Muscle layer of colon (tissue), 2 donors: ENCODE data around the gene POLDIP3.
A peak's percentile ranks its signal among the peaks of the same experiment; 100 is the strongest.

Experiments used
- H3K27ac ChIP-seq: one replicate; pipeline ENCODE4 v1.7.0; 2013; ENCODE audit warnings: low read depth, mild to moderate bottlenecking, low read length, moderate library complexity
- H3K27me3 ChIP-seq, 2 donors: one replicate each; pipeline ENCODE4 v1.7.0; 2013; ENCODE audit warnings: low read length in 2 of 2, mild to moderate bottlenecking in 2 of 2; ENCODE audit not compliant: insufficient read depth in 2 of 2, control insufficient read depth in 1 of 2
- H3K36me3 ChIP-seq: one replicate; pipeline ENCODE4 v1.7.0; 2013; ENCODE audit warnings: mild to moderate bottlenecking, low read length; ENCODE audit not compliant: insufficient read depth
- H3K4me1 ChIP-seq: one replicate; pipeline ENCODE4 v1.7.0; 2013; ENCODE audit warnings: mild to moderate bottlenecking, low read length; ENCODE audit not compliant: insufficient read depth
- H3K4me3 ChIP-seq, 2 donors: one replicate each; pipeline ENCODE4 v1.7.0; 2013; ENCODE audit warnings: low read length in 2 of 2, low read depth in 1 of 2, mild to moderate bottlenecking in 1 of 2, moderate library complexity in 1 of 2
- H3K9ac ChIP-seq: one replicate; pipeline ENCODE4 v1.7.0; 2013; ENCODE audit warnings: low read length
- H3K9me3 ChIP-seq: one replicate; pipeline ENCODE4 v1.7.0; 2013; ENCODE audit warnings: mild to moderate bottlenecking, low read length
- donor health status: abdominal sarcoma.
- donor health status: Adenocarcinoma of cecum.

Gene POLDIP3

GRCh38 chr22:42637555-42637954 lies 22.9 kb upstream of the POLDIP3 start:
- H3K36me3 ChIP-seq: peaks cover 30% of the 10 kb centered on the region
- H3K27me3 ChIP-seq: no peaks in the 10 kb centered on the region
- no peak overlapping the region for H3K27ac ChIP-seq
- no peak overlapping the region for H3K4me3 ChIP-seq
- no peaks in the 10 kb centered on the region for H3K9me3 ChIP-seq
- H3K9ac ChIP-seq: no peak overlapping the region
- peaks cover 11% of the 10 kb centered on the region for H3K4me1 ChIP-seq

DNA sequence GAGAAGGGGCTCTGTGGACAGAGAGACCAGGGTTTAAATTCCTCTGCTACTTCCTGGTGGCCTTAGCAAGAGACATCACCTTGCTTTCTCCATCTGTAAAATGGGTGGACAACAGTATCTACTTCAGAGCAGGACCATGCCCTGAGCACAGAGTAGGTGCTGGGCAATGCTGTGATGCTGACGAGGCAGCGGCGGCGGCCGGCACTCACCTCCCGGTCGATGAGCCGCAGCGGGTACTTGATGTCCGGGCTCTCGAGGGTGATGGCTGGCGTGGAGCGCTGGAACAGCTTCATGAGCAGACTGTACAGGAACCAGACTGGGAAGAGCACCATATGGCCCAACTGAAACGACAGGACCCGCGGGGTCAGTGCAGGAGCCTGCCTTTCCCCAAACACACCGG lies 21.8 kb upstream of the POLDIP3 start:
- Histone ChIP-seq H3K9me3 (no peaks in the 10 kb centered on the region), H3K36me3 (peaks cover 41% of the 10 kb centered on the region), H3K4me1 (peaks cover 11% of the 10 kb centered on the region), H3K4me3 (no peak overlapping the region), H3K9ac (no peak overlapping the region), H3K27ac (no peak overlapping the region), H3K27me3 (no peaks in the 10 kb centered on the region)

- Histone ChIP-seq H3K9ac (no peak overlapping the region), H3K9me3 (no peaks in the 10 kb centered on the region), H3K36me3 (peaks cover 49% of the 10 kb centered on the region), H3K27ac (peak overlapping the region; percentile 19), H3K4me3 (no peak overlapping the region), H3K4me1 (peaks cover 11% of the 10 kb centered on the region), H3K27me3 (no peaks in the 10 kb centered on the region)
Measured at GRCh38 chr22:42635531-42635930, 20.8 kb upstream of the POLDIP3 start.

- Histone ChIP-seq H3K4me3 (no peak overlapping the region), H3K27ac (no peak overlapping the region), H3K9me3 (no peaks in the 10 kb centered on the region), H3K36me3 (peaks cover 74% of the 10 kb centered on the region), H3K4me1 (peaks cover 11% of the 10 kb centered on the region), H3K9ac (no peak overlapping the region), H3K27me3 (no peaks in the 10 kb centered on the region)
Measured at GRCh38 chr22:42633013-42633412, 18.3 kb upstream of the POLDIP3 start.

DNA sequence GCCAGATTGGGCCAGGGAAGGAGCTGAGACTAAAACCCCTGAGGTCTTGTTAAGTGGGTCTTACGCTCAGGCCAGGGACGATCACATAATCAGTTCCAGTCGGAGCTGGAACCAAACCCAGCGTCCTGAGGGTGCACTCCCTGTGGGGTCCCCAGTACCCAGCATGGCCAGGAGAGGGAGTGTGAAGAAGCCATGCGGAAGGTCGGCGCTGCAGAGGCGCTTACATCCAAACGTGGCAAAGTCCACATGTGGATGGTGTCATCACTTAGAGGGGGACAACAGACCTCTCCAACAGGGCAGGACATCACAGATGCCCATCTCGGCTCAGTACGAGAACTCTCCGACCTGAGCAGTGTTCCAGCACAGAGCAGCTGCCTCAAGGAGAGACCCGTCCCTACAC lies 17.4 kb upstream of the POLDIP3 start:
- Histone ChIP-seq H3K9ac (no peak overlapping the region), H3K27me3 (no peaks in the 10 kb centered on the region), H3K4me3 (no peak overlapping the region), H3K4me1 (peaks cover 11% of the 10 kb centered on the region), H3K9me3 (no peaks in the 10 kb centered on the region), H3K27ac (no peak overlapping the region), H3K36me3 (peaks cover 83% of the 10 kb centered on the region)

- H3K36me3 ChIP-seq: peaks cover 83% of the 10 kb centered on the region
- no peak overlapping the region for H3K27ac ChIP-seq
Measured at GRCh38 chr22:42630901-42631602, 16.4 kb upstream of the POLDIP3 start.

DNA sequence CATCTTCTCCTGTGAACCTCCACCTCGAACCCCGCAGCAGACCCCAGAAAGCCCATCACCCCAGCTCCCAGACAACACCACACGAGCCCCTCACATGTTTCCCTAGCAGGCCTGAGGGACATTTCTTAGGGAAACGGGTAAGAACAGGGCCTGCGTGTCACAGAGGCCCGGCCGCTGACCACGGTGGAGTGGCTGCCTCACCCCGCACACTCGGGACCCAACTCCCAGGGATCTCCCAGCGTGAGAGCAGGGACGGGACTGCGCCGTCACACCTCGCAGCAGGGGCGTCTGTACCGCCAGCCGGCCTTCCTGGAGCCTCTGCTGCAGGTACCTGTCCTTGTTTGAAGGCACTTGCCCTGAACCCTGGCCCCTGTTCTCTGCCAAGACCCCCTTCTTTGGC lies 15.5 kb upstream of the POLDIP3 start:
- no peak overlapping the region for H3K9ac ChIP-seq
- no peaks in the 10 kb centered on the region for H3K4me1 ChIP-seq
- H3K4me3 ChIP-seq: no peak overlapping the region
- peaks cover 81% of the 10 kb centered on the region for H3K36me3 ChIP-seq
- no peaks in the 10 kb centered on the region for H3K9me3 ChIP-seq
- no peaks in the 10 kb centered on the region for H3K27me3 ChIP-seq
- no peak overlapping the region for H3K27ac ChIP-seq

More at GRCh38 chr22:42630901-42631602, 16.4 kb upstream of the POLDIP3 start:
- peaks cover 8% of the 10 kb centered on the region for H3K4me1 ChIP-seq
- H3K9ac ChIP-seq: no peak overlapping the region
- H3K9me3 ChIP-seq: no peaks in the 10 kb centered on the region
- H3K4me3 ChIP-seq: no peak overlapping the region
- no peaks in the 10 kb centered on the region for H3K27me3 ChIP-seq

- Histone ChIP-seq H3K4me1 (no peaks in the 10 kb centered on the region), H3K27me3 (no peaks in the 10 kb centered on the region), H3K36me3 (peaks cover 85% of the 10 kb centered on the region)
Measured at GRCh38 chr22:42627981-42628380, 13.3 kb upstream of the POLDIP3 start.

GRCh38 chr22:42626951-42627625 lies 12.4 kb upstream of the POLDIP3 start:
- peaks cover 83% of the 10 kb centered on the region for H3K36me3 ChIP-seq
- no peak overlapping the region for H3K27ac ChIP-seq
- no peak overlapping the region for H3K9ac ChIP-seq
- H3K4me3 ChIP-seq: no peak overlapping the region
- no peaks in the 10 kb centered on the region for H3K27me3 ChIP-seq
- H3K9me3 ChIP-seq: no peaks in the 10 kb centered on the region
- H3K4me1 ChIP-seq: no peaks in the 10 kb centered on the region

More at GRCh38 chr22:42627981-42628380, 13.3 kb upstream of the POLDIP3 start:
- Histone ChIP-seq H3K4me3 (no peak overlapping the region), H3K9me3 (no peaks in the 10 kb centered on the region), H3K9ac (no peak overlapping the region), H3K27ac (no peak overlapping the region)

DNA sequence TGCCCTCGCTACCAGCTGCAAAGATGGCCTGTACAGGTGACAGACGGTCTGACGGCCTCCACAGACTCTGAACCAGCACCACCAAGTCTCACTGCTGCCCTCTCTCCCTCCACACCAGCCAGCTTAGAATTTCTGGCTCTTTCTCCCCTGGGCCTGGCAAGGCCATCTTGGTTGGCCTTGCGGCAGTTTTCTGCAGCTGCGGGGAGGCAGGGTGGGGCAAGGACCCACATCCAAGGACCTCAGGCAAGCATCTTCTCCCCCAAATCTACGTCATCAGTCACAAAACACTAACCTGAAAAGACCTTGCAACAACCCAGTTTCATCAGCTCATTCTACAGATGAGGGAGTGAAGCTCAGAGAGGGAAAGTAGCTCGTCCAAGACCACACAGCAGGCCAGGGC lies 11.7 kb upstream of the POLDIP3 start:
- Histone ChIP-seq H3K9me3 (no peaks in the 10 kb centered on the region), H3K9ac (no peak overlapping the region), H3K4me3 (no peak overlapping the region), H3K4me1 (peaks cover 4% of the 10 kb centered on the region), H3K36me3 (peaks cover 76% of the 10 kb centered on the region), H3K27ac (no peak overlapping the region), H3K27me3 (no peaks in the 10 kb centered on the region)

DNA sequence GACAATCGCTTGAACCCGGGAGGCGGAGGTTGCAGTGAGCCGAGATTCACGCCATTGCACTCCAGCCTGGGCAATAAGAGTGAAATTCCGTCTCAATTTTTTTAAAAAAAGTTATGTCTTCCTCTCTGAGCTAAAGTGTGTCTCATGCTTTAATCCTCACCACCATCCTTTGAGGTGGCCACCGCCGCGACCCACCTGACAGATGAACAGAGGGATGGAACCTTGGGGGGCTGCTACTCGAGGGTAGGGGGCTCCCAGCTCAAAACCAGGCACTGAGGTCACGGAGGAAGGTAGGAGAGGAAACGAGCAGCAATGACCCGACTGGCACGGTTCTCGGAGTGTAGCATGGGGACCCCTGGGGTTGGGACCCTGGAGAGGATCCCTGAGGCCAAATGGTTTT lies 10.7 kb upstream of the POLDIP3 start:
- peaks cover 68% of the 10 kb centered on the region for H3K36me3 ChIP-seq
- no peaks in the 10 kb centered on the region for H3K9me3 ChIP-seq
- H3K4me1 ChIP-seq: peaks cover 14% of the 10 kb centered on the region
- no peaks in the 10 kb centered on the region for H3K27me3 ChIP-seq
- H3K9ac ChIP-seq: no peak overlapping the region
- no peak overlapping the region for H3K27ac ChIP-seq
- H3K4me3 ChIP-seq: no peak overlapping the region
